Adrenal gland (tissue), 5 donors: ENCODE measurements around the gene TAC4.

Experiments used
- CTCF ChIP-seq, 6 experiments: fragments of 450-650 bp in 4 of 6; fragments of 200-600 bp in 2 of 6; sonication (generic) in 1 of 6; IDR thresholded peaks; 1 replicate in 5 of 6; 2 replicates in 1 of 6; pipeline versions ENCODE4 v1.5.1 to v1.8.0; 2016 to 2021; ENCODE audit warnings: antibody characterized with exemption in 6 of 6, mild to moderate bottlenecking in 2 of 6, moderate library complexity in 1 of 6
- POLR2A ChIP-seq, 2 donors: fragments of 450-650 bp; IDR thresholded peaks; one replicate each; pipeline ENCODE4 v1.6.1; 2017; ENCODE audit warnings: antibody characterized with exemption in 2 of 2, mild to moderate bottlenecking in 2 of 2, moderate library complexity in 1 of 2
- donor health status: DM: no; HTN: no; CAD: no.

GRCh38 chr17:49890077-49890821 lies 42.4 kb upstream of the TAC4 start:
- TF ChIP-seq POLR2A (IDR thresholded peaks at IDR 0.05) (no peak), CTCF (IDR thresholded peaks at IDR 0.05) (no peak)
